Liver (tissue), 9 donors: ENCODE data around the gene MED26. TPM values are rescaled to one million over a fixed set of nuclear protein-coding genes. Genes with fewer than 3 reads are reported as not detected.

Experiments used
- DNase-seq: peaks from one replicate; pipeline ENCODE4 v3.0.0-alpha.2; 2017; ENCODE audit warnings: low spot score
- H3K27ac ChIP-seq, 2 donors: one replicate each; pipeline ENCODE4 v1.7.0; 2013; ENCODE audit warnings: inconsistent platforms in 2 of 2, low read length in 2 of 2, control low read depth in 1 of 2, low read depth in 1 of 2, mild to moderate bottlenecking in 1 of 2
- H3K27me3 ChIP-seq, 4 donors: one replicate each; pipeline versions ENCODE4 v1.6.1 to v1.7.0; 2013; ENCODE audit warnings: low read length in 3 of 4, inconsistent platforms in 1 of 4, mild to moderate bottlenecking in 1 of 4, moderate library complexity in 1 of 4; ENCODE audit not compliant: control insufficient read depth in 4 of 4, insufficient read depth in 4 of 4
- H3K36me3 ChIP-seq, 4 donors: one replicate each; pipeline versions ENCODE4 v1.6.1 to v1.7.0; 2013; ENCODE audit warnings: low read length in 3 of 4, mild to moderate bottlenecking in 3 of 4, low read depth in 1 of 4, moderate library complexity in 1 of 4; ENCODE audit not compliant: control insufficient read depth in 4 of 4, insufficient read depth in 3 of 4
- H3K4me1 ChIP-seq, 4 donors: one replicate each; pipeline versions ENCODE4 v1.6.1 to v1.7.0; 2013; ENCODE audit warnings: low read length in 3 of 4, mild to moderate bottlenecking in 3 of 4, moderate library complexity in 1 of 4; ENCODE audit not compliant: control insufficient read depth in 4 of 4, insufficient read depth in 4 of 4
- H3K4me3 ChIP-seq, 3 donors: one replicate each; pipeline versions ENCODE4 v1.6.1 to v1.7.0; 2013; ENCODE audit warnings: low read length in 3 of 3, control low read depth in 1 of 3, low read depth in 1 of 3, mild to moderate bottlenecking in 1 of 3
- H3K9ac ChIP-seq, 2 donors: one replicate each; pipeline ENCODE4 v1.7.0; 2013; ENCODE audit warnings: low read length in 2 of 2, mild to moderate bottlenecking in 2 of 2, moderate library complexity in 2 of 2, control low read depth in 1 of 2, low read depth in 1 of 2
- H3K9me3 ChIP-seq, 4 donors: one replicate each; pipeline versions ENCODE4 v1.6.1 to v1.7.0; 2013; ENCODE audit warnings: low read length in 3 of 4; ENCODE audit not compliant: control insufficient read depth in 4 of 4
- EGR1 ChIP-seq, 2 donors: IDR thresholded peaks; 2 replicates each; pipeline ENCODE4 v1.6.1; 2016 to 2018; ENCODE audit warnings: antibody characterized with exemption in 2 of 2, low read depth in 2 of 2
- FOXA1 ChIP-seq: IDR thresholded peaks from 2 replicates; pipeline ENCODE4 v1.6.1; 2016; ENCODE audit warnings: antibody characterized with exemption
- FOXA2 ChIP-seq: IDR thresholded peaks from 2 replicates; pipeline ENCODE4 v1.6.1; 2016; ENCODE audit warnings: antibody characterized with exemption
- GABPA ChIP-seq, 2 donors: IDR thresholded peaks in 1 of 2; conservative IDR thresholded peaks in 1 of 2; 2 replicates each; pipeline ENCODE4 v1.6.1; 2016; ENCODE audit warnings: antibody characterized with exemption in 2 of 2, mild to moderate bottlenecking in 1 of 2, moderate library complexity in 1 of 2
- HNF4A ChIP-seq, 2 donors: conservative IDR thresholded peaks; 2 replicates each; pipeline ENCODE4 v1.6.1; 2016; ENCODE audit warnings: antibody characterized with exemption in 2 of 2, mild to moderate bottlenecking in 2 of 2
- HNF4G ChIP-seq: IDR thresholded peaks from 2 replicates; pipeline ENCODE4 v1.6.1; 2016; ENCODE audit warnings: antibody characterized with exemption
- JUND ChIP-seq, 2 donors: IDR thresholded peaks; 2 replicates each; pipeline ENCODE4 v1.6.1; 2016; ENCODE audit warnings: antibody characterized with exemption in 2 of 2
- NR2F2 ChIP-seq: IDR thresholded peaks from 2 replicates; pipeline ENCODE4 v1.6.1; 2016; ENCODE audit warnings: antibody characterized with exemption
- RAD21 ChIP-seq, 2 donors: IDR thresholded peaks; 2 replicates each; pipeline ENCODE4 v1.6.1; 2016; ENCODE audit warnings: antibody characterized with exemption in 2 of 2, mild to moderate bottlenecking in 2 of 2
- RXRA ChIP-seq, 2 donors: IDR thresholded peaks; 2 replicates each; pipeline ENCODE4 v1.6.1; 2017 to 2018; ENCODE audit warnings: antibody characterized with exemption in 2 of 2, mild to moderate bottlenecking in 1 of 2
- SP1 ChIP-seq: IDR thresholded peaks from 2 replicates; pipeline ENCODE4 v1.6.1; 2018; ENCODE audit warnings: antibody characterized with exemption, mild to moderate bottlenecking
- TAF1 ChIP-seq: conservative IDR thresholded peaks from 2 replicates; pipeline ENCODE4 v1.6.1; 2016; ENCODE audit warnings: antibody characterized with exemption, mild to moderate bottlenecking
- YY1 ChIP-seq: IDR thresholded peaks from 2 replicates; pipeline ENCODE4 v1.6.1; 2016; ENCODE audit warnings: antibody characterized with exemption, mild to moderate bottlenecking
- WGBS: extraction: QIAGEN DNeasy Blood & Tissue Kit; methylation state at CpG from one replicate; pipeline ENCODE4 v1.1.7; 2013; 5-methylcytosine and 5-hydroxymethylcytosine counted together
- polyA plus RNA-seq, 2 donors: library from polyadenylated mRNA; stranded (reverse) in 1 of 2; unstranded in 1 of 2; fragments of 200-250 nt in 1 of 2; fragments of >200 nt in 1 of 2; fragmentation: Nextera tagmentation in 1 of 2; extraction: Ambion mirVana in 1 of 2; gene quantifications; one replicate each; pipeline versions ENCODE4 v1.2.1 to v1.2.3, GENCODE V29; 2013 to 2015
- total RNA-seq, 2 donors: library from RNA; depleted of rRNA; stranded (reverse); fragments of >200 nt; gene quantifications; one replicate each; pipeline ENCODE4 v1.2.3, GENCODE V29; 2014
- TF ChIP-seq, protein P1 (sequence below): IDR thresholded peaks from 2 replicates; pipeline ENCODE4 v1.6.1; 2016; ENCODE audit warnings: antibody characterized with exemption
- TF ChIP-seq, protein P2 (sequence below): IDR thresholded peaks from 2 replicates; pipeline ENCODE4 v1.6.1; 2016; ENCODE audit warnings: antibody characterized with exemption
- TF ChIP-seq, protein P3 (sequence below): IDR thresholded peaks from 2 replicates; pipeline ENCODE4 v1.6.1; 2016; ENCODE audit warnings: antibody characterized with exemption, mild to moderate bottlenecking
- TF ChIP-seq, protein P4 (sequence below): IDR thresholded peaks from 2 replicates; pipeline ENCODE4 v1.6.1; 2016; ENCODE audit warnings: antibody characterized with exemption
- TF ChIP-seq, protein P5 (sequence below): fragments of 150-350 bp; IDR thresholded peaks from 2 replicates; pipeline ENCODE4 v1.5.1; 2017; ENCODE audit warnings: improper control_type of control experiment, low read depth, low read length; ENCODE audit not compliant: missing input control
- donor health status: healthy.
- donor health status: healthy.
- donor health status: healthy.
- donor health status: healthy.
- donor health status: healthy.

The MED26 gene
- total and polyA plus RNA-seq, 4 donors: 1.5 to 3.8 (median 3.2) TPM

DNA sequence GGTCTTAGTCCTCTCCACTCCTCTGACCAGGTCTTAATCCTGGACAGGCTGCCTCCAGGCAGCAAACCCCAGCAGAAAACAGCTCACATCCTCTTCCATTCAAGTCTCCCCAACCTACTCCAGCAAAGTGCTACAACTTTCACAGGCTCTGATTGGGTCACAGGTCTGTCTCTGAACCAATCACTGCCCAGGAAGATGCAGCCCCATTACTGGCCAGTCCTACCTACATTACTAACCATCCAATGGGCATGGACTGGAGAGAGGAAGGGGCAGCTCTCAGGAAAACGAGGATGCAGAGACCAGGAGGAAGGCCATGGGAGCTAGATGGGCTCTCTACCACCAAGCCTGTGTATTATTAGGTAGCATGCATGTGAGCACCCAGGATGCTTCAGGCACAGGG, 12.2 kb downstream of the MED26 start:
- no peak for DNase-seq
- no peaks in the 10 kb centered on the region for H3K27me3 ChIP-seq
- no peaks in the 10 kb centered on the region for H3K36me3 ChIP-seq
- TF ChIP-seq NR2F2 (no peak), RXRA (IDR thresholded peaks at IDR 0.05) (no peak), HNF4A (conservative IDR thresholded peaks at IDR 0.05) (no peak), SP1 (no peak)
- TF ChIP-seq, protein P1, sequence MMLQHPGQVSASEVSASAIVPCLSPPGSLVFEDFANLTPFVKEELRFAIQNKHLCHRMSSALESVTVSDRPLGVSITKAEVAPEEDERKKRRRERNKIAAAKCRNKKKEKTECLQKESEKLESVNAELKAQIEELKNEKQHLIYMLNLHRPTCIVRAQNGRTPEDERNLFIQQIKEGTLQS: no peak
- TF ChIP-seq, protein P2, sequence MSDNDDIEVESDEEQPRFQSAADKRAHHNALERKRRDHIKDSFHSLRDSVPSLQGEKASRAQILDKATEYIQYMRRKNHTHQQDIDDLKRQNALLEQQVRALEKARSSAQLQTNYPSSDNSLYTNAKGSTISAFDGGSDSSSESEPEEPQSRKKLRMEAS: no peak
- TF ChIP-seq, protein P3, sequence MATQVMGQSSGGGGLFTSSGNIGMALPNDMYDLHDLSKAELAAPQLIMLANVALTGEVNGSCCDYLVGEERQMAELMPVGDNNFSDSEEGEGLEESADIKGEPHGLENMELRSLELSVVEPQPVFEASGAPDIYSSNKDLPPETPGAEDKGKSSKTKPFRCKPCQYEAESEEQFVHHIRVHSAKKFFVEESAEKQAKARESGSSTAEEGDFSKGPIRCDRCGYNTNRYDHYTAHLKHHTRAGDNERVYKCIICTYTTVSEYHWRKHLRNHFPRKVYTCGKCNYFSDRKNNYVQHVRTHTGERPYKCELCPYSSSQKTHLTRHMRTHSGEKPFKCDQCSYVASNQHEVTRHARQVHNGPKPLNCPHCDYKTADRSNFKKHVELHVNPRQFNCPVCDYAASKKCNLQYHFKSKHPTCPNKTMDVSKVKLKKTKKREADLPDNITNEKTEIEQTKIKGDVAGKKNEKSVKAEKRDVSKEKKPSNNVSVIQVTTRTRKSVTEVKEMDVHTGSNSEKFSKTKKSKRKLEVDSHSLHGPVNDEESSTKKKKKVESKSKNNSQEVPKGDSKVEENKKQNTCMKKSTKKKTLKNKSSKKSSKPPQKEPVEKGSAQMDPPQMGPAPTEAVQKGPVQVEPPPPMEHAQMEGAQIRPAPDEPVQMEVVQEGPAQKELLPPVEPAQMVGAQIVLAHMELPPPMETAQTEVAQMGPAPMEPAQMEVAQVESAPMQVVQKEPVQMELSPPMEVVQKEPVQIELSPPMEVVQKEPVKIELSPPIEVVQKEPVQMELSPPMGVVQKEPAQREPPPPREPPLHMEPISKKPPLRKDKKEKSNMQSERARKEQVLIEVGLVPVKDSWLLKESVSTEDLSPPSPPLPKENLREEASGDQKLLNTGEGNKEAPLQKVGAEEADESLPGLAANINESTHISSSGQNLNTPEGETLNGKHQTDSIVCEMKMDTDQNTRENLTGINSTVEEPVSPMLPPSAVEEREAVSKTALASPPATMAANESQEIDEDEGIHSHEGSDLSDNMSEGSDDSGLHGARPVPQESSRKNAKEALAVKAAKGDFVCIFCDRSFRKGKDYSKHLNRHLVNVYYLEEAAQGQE: no peak
- 83% methylated on average over 1 of the region's 1 CpG for WGBS
- H3K4me3 ChIP-seq: no peak overlapping the region
- no peaks in the 10 kb centered on the region for H3K9me3 ChIP-seq
- peaks cover 2 to 30% (median 16%) of the 10 kb centered on the region in 4 donors for H3K4me1 ChIP-seq
- H3K27ac ChIP-seq: no peak overlapping the region
- H3K9ac ChIP-seq: no peak overlapping the region

DNA sequence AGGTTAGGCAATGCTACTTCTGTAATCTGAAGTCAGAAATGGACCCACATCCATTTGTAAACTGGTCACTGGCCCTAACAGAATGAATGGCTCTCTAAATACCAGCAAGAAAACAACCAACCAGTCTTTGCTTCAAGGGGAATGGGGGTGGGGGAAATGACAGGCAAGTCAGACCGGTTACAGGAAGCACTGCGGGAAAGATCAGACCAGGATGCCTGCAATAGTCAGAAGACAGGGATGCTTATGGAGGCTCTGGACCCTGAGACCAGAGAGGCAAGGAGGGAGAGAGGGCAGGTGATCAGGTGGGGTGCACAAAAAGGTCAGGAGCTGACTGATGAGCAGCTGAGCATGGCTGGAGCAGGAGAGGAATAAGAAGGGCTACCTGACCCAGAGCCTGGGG, 13.1 kb downstream of the MED26 start:
- H3K27ac ChIP-seq: no peak overlapping the region

More for the DNA sequence above, 13.1 kb downstream of the MED26 start:
- Histone ChIP-seq H3K9me3 (no peaks in the 10 kb centered on the region), H3K4me1 (peaks cover 2 to 22% (median 9%) of the 10 kb centered on the region in 4 donors), H3K36me3 (no peaks in the 10 kb centered on the region), H3K9ac (no peak overlapping the region), H3K27me3 (no peaks in the 10 kb centered on the region), H3K4me3 (no peak overlapping the region)
- WGBS: 65% methylated on average over 2 of the region's 2 CpGs
- TF ChIP-seq, protein P2: no peak
- no peak for TF ChIP-seq TAF1
- TF ChIP-seq NR2F2: no peak
- TF ChIP-seq HNF4A (conservative IDR thresholded peaks at IDR 0.05): no peak
- no peak for TF ChIP-seq RAD21 (IDR thresholded peaks at IDR 0.05)
- no peak for TF ChIP-seq GABPA (IDR thresholded peaks at IDR 0.05 in 1 of 2, conservative IDR thresholded peaks at IDR 0.05 in 1 of 2)
- no peak for TF ChIP-seq JUND (IDR thresholded peaks at IDR 0.05)
- TF ChIP-seq FOXA2: no peak
- TF ChIP-seq HNF4G: no peak
- TF ChIP-seq FOXA1: no peak
- no peak for TF ChIP-seq YY1
- no peak for TF ChIP-seq EGR1 (IDR thresholded peaks at IDR 0.05; ENCODE audit: low read depth in 2 of 2)
- TF ChIP-seq SP1: no peak
- TF ChIP-seq, protein P4, sequence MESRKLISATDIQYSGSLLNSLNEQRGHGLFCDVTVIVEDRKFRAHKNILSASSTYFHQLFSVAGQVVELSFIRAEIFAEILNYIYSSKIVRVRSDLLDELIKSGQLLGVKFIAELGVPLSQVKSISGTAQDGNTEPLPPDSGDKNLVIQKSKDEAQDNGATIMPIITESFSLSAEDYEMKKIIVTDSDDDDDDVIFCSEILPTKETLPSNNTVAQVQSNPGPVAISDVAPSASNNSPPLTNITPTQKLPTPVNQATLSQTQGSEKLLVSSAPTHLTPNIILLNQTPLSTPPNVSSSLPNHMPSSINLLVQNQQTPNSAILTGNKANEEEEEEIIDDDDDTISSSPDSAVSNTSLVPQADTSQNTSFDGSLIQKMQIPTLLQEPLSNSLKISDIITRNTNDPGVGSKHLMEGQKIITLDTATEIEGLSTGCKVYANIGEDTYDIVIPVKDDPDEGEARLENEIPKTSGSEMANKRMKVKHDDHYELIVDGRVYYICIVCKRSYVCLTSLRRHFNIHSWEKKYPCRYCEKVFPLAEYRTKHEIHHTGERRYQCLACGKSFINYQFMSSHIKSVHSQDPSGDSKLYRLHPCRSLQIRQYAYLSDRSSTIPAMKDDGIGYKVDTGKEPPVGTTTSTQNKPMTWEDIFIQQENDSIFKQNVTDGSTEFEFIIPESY: no peak
- TF ChIP-seq, protein P1: no peak
- TF ChIP-seq, protein P5, sequence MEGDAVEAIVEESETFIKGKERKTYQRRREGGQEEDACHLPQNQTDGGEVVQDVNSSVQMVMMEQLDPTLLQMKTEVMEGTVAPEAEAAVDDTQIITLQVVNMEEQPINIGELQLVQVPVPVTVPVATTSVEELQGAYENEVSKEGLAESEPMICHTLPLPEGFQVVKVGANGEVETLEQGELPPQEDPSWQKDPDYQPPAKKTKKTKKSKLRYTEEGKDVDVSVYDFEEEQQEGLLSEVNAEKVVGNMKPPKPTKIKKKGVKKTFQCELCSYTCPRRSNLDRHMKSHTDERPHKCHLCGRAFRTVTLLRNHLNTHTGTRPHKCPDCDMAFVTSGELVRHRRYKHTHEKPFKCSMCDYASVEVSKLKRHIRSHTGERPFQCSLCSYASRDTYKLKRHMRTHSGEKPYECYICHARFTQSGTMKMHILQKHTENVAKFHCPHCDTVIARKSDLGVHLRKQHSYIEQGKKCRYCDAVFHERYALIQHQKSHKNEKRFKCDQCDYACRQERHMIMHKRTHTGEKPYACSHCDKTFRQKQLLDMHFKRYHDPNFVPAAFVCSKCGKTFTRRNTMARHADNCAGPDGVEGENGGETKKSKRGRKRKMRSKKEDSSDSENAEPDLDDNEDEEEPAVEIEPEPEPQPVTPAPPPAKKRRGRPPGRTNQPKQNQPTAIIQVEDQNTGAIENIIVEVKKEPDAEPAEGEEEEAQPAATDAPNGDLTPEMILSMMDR: no peak
- DNase-seq: no peak
